Cardiac muscle cell (in vitro differentiated cells and primary cell): ENCODE results near the gene POP5. TPM values are rescaled to one million over a fixed set of nuclear protein-coding genes. Genes with fewer than 3 reads are reported as not detected.

Source experiments
- DNase-seq, 2 donors: peaks; one replicate each; pipeline versions ENCODE4 v3.0.0 to v3.0.0-alpha.2; 2010 to 2017; ENCODE audit warnings: low read depth in 1 of 2, low spot score in 1 of 2
- H3K27ac ChIP-seq: fragments of 200-600 bp; sonication (generic); 2 replicates; pipeline ENCODE4 v1.5.1; 2016
- H3K27me3 ChIP-seq: fragments of 200-600 bp; sonication (generic); 2 replicates; pipeline ENCODE4 v1.6.0; 2016; ENCODE audit warnings: control low read depth
- H3K36me3 ChIP-seq: fragments of 200-600 bp; sonication (generic); 2 replicates; pipeline ENCODE4 v1.5.1; 2016; ENCODE audit warnings: control low read depth
- H3K4me1 ChIP-seq: fragments of 200-600 bp; sonication (generic); 2 replicates; pipeline ENCODE4 v1.8.1; 2017; ENCODE audit warnings: low read depth, mild to moderate bottlenecking, mixed run types
- H3K4me3 ChIP-seq: fragments of 200-600 bp; sonication (generic); 2 replicates; pipeline ENCODE4 v1.5.1; 2016; ENCODE audit warnings: mild to moderate bottlenecking
- H3K9me3 ChIP-seq: fragments of 200-600 bp; sonication (generic); 2 replicates; pipeline ENCODE4 v1.5.1; 2017; ENCODE audit warnings: low read depth, mild to moderate bottlenecking, control low read depth
- CTCF ChIP-seq: IDR thresholded peaks from 2 replicates; pipeline ENCODE4 v1.5.1; 2012; ENCODE audit warnings: low read depth, mild to moderate bottlenecking, low read length
- polyA plus RNA-seq: library from polyadenylated mRNA; unstranded; fragments of >200 nt; fragmentation: Nextera tagmentation; extraction: Ambion mirVana; gene quantifications from 2 replicates; pipeline ENCODE4 v1.2.1, GENCODE V29; 2016
- total RNA-seq: library from RNA; depleted of rRNA; stranded (reverse); fragments of >200 nt; gene quantifications from 2 replicates; pipeline ENCODE4 v1.2.3, GENCODE V29; 2016

Gene POP5
- total and polyA plus RNA-seq, 2 experiments from 2014 or later: 27.9 to 75.3 TPM

- H3K4me1 ChIP-seq: peaks cover 33% of the 10 kb centered on the region
- DNase-seq: no peak
- no peak overlapping the region for H3K4me3 ChIP-seq
- H3K27ac ChIP-seq: peak overlapping the region; percentile 13
- H3K27me3 ChIP-seq: no peaks in the 10 kb centered on the region
- H3K36me3 ChIP-seq: peaks cover 29% of the 10 kb centered on the region
- H3K9me3 ChIP-seq: no peaks in the 10 kb centered on the region
- no peak for TF ChIP-seq CTCF
These were observed 35.2 kb downstream of the POP5 start for GRCh38 chr12:120546050-120546386.

- Histone ChIP-seq H3K4me3 (no peak overlapping the region), H3K9me3 (no peaks in the 10 kb centered on the region), H3K36me3 (peaks cover 26% of the 10 kb centered on the region), H3K4me1 (peaks cover 33% of the 10 kb centered on the region), H3K27ac (no peak overlapping the region), H3K27me3 (no peaks in the 10 kb centered on the region)
- DNase-seq: no peak
- TF ChIP-seq CTCF: no peak
These were observed 36.5 kb downstream of the POP5 start for GRCh38 chr12:120544691-120545090.

- Histone ChIP-seq H3K9me3 (no peaks in the 10 kb centered on the region), H3K4me3 (no peak overlapping the region), H3K4me1 (peaks cover 46% of the 10 kb centered on the region), H3K27ac (no peak overlapping the region), H3K36me3 (peaks cover 11% of the 10 kb centered on the region), H3K27me3 (no peaks in the 10 kb centered on the region)
- no peak for TF ChIP-seq CTCF
- DNase-seq: no peak
These were observed 39.0 kb downstream of the POP5 start for GRCh38 chr12:120542166-120542565.

GRCh38 chr12:120540445-120540844, 40.8 kb downstream of the POP5 start:
- Histone ChIP-seq H3K27ac (peak overlapping the region; percentile 94), H3K9me3 (no peaks in the 10 kb centered on the region), H3K36me3 (no peaks in the 10 kb centered on the region), H3K4me3 (no peak overlapping the region), H3K27me3 (no peaks in the 10 kb centered on the region), H3K4me1 (peaks cover 50% of the 10 kb centered on the region)
- peak in 1 of 2 donors; percentile 90 for DNase-seq
- TF ChIP-seq CTCF: no peak

- peak overlapping the region; percentile 94 for H3K27ac ChIP-seq
- H3K36me3 ChIP-seq: no peaks in the 10 kb centered on the region
- DNase-seq: peak in 1 of 2 donors; percentile 29
- no peak for TF ChIP-seq CTCF
- no peaks in the 10 kb centered on the region for H3K27me3 ChIP-seq
- no peak overlapping the region for H3K4me3 ChIP-seq
- peaks cover 51% of the 10 kb centered on the region for H3K4me1 ChIP-seq
- H3K9me3 ChIP-seq: no peaks in the 10 kb centered on the region
These were observed 41.9 kb downstream of the POP5 start for GRCh38 chr12:120539303-120539702.
